ENCODE data around the gene EID2. TPM values are rescaled to one million over a fixed set of nuclear protein-coding genes. Genes with fewer than 3 reads are reported as not detected.

Gene EID2
- 10 to 100 TPM; 15.3 to 27.0 (median 18.6) TPM for total RNA-seq

GRCh38 chr19:39539518-39540332 is at the start of gene EID2:
TSS of gene EID2 (minus strand) at chr19:39540161. CDS start at chr19:39540079, 82 bp downstream.
- peak within 1 kb of the TSS; percentile 87 to 95 for H3K27ac ChIP-seq
- peak within 1 kb of the TSS; percentile 76 to 99 (median 95) for H3K4me3 ChIP-seq
- 0 to 3% (median 0%) methylated on average over 1 to 35 of the region's 84 CpGs; no CpG with 5 or more reads in 3 of the 10 experiments for WGBS, 10 experiments
- ATAC-seq (replicated peaks in 6 of 8) = peak; percentile 92 to 97 (median 96)
- in situ Hi-C loops (cut with MboI; ENCODE audit: low pct_unique_long_range_greater_than_20kb in 2 of 9, low sequenced_read_pairs in 9 of 9, unreplicated experiment in 9 of 9) = loop anchor here in 1 of 9 experiments (25.0 kb wide), 1 partner anchor 298 kb away; the partner anchor contains the start of genes DYRK1B and FBL
- H3K4me1 ChIP-seq (replicated peaks in 1 of 2) = peaks cover 6 to 18% of the 10 kb centered on the region in 2 donors

GRCh38 chr19:39588066-39588465 is 48.1 kb upstream of the EID2 start:
- Histone ChIP-seq H3K4me1 (replicated peaks in 1 of 2) (no peaks in the 10 kb centered on the region), H3K4me3 (no peak overlapping the region), H3K27ac (no peak overlapping the region)
- 0 to 33% (median 0%) methylated on average over 1 to 2 of the region's 2 CpGs; no CpG with 5 or more reads in 3 of the 10 experiments for WGBS, 10 experiments
- in situ Hi-C loops (cut with MboI; ENCODE audit: low pct_unique_long_range_greater_than_20kb in 2 of 9, low sequenced_read_pairs in 9 of 9, unreplicated experiment in 9 of 9) = no loop called here
- ATAC-seq (replicated peaks in 6 of 8) = no peak

- in situ Hi-C loops (cut with MboI; ENCODE audit: low pct_unique_long_range_greater_than_20kb in 2 of 9, low sequenced_read_pairs in 9 of 9, unreplicated experiment in 9 of 9) = no loop called here
- 0 to 46% (median 19%) methylated on average over 1 to 4 of the region's 4 CpGs; no CpG with 5 or more reads in 1 of the 10 experiments for WGBS, 10 experiments
- no peak overlapping the region for H3K27ac ChIP-seq
- H3K4me1 ChIP-seq (replicated peaks in 1 of 2) = no peaks in the 10 kb centered on the region
- ATAC-seq (replicated peaks in 6 of 8) = no peak
- H3K4me3 ChIP-seq = no peak overlapping the region
Observed at GRCh38 chr19:39587496-39587895, 47.5 kb upstream of the EID2 start.

- H3K27ac ChIP-seq = no peak overlapping the region
- 4 to 57% (median 19%) methylated on average over 2 to 8 of the region's 8 CpGs; no CpG with 5 or more reads in 1 of the 10 experiments for WGBS, 10 experiments
- no peak for ATAC-seq (replicated peaks in 6 of 8)
- in situ Hi-C loops (cut with MboI; ENCODE audit: low pct_unique_long_range_greater_than_20kb in 2 of 9, low sequenced_read_pairs in 9 of 9, unreplicated experiment in 9 of 9) = no loop called here
- no peaks in the 10 kb centered on the region for H3K4me1 ChIP-seq (replicated peaks in 1 of 2)
- H3K4me3 ChIP-seq = no peak overlapping the region
Observed at GRCh38 chr19:39582891-39583625, 43.1 kb upstream of the EID2 start.

GRCh38 chr19:39582442-39582841 is 42.5 kb upstream of the EID2 start:
- Histone ChIP-seq H3K4me3 (no peak overlapping the region), H3K4me1 (replicated peaks in 1 of 2) (no peaks in the 10 kb centered on the region), H3K27ac (no peak overlapping the region)
- WGBS, 10 experiments = 0 to 40% (median 0%) methylated on average over 1 to 3 of the region's 4 CpGs; no CpG with 5 or more reads in 5 of the 10 experiments
- in situ Hi-C loops (cut with MboI; ENCODE audit: low pct_unique_long_range_greater_than_20kb in 2 of 9, low sequenced_read_pairs in 9 of 9, unreplicated experiment in 9 of 9) = no loop called here
- no peak for ATAC-seq (replicated peaks in 6 of 8)

- in situ Hi-C loops (cut with MboI; ENCODE audit: low pct_unique_long_range_greater_than_20kb in 2 of 9, low sequenced_read_pairs in 9 of 9, unreplicated experiment in 9 of 9) = loop anchor here in 3 of 9 experiments (25.0 kb wide), 1 partner anchor 94 kb away; the partner anchor contains the start of gene LGALS16 (in 3 of the 3)
- no peak for ATAC-seq (replicated peaks in 6 of 8)
- Histone ChIP-seq H3K4me3 (no peak overlapping the region), H3K27ac (no peak overlapping the region), H3K4me1 (replicated peaks in 1 of 2) (no peaks in the 10 kb centered on the region)
- 0 to 79% (median 53%) methylated on average over 1 to 3 of the region's 3 CpGs; no CpG with 5 or more reads in 2 of the 10 experiments for WGBS, 10 experiments
Observed at GRCh38 chr19:39568604-39569003, 28.6 kb upstream of the EID2 start.

- no peak for ATAC-seq (replicated peaks in 6 of 8)
- WGBS, 10 experiments = 0 to 83% (median 28%) methylated on average over 1 to 3 of the region's 3 CpGs
- Histone ChIP-seq H3K4me1 (replicated peaks in 1 of 2) (no peaks in the 10 kb centered on the region), H3K4me3 (no peak overlapping the region), H3K27ac (no peak overlapping the region)
- in situ Hi-C loops (cut with MboI; ENCODE audit: low pct_unique_long_range_greater_than_20kb in 2 of 9, low sequenced_read_pairs in 9 of 9, unreplicated experiment in 9 of 9) = loop anchor here in 3 of 9 experiments (25.0 kb wide), 1 partner anchor 96 kb away; the partner anchor contains the start of gene LGALS16 (in 3 of the 3)
Observed at GRCh38 chr19:39566064-39566463, 26.1 kb upstream of the EID2 start.

- in situ Hi-C loops (cut with MboI; ENCODE audit: low pct_unique_long_range_greater_than_20kb in 2 of 9, low sequenced_read_pairs in 9 of 9, unreplicated experiment in 9 of 9) = loop anchor here in 3 of 9 experiments (25.0 kb wide), 1 partner anchor 99 kb away; the partner anchor contains the start of gene LGALS16 (in 3 of the 3)
- H3K4me3 ChIP-seq = no peak overlapping the region
- no peaks in the 10 kb centered on the region for H3K4me1 ChIP-seq (replicated peaks in 1 of 2)
- H3K27ac ChIP-seq = no peak overlapping the region
- ATAC-seq (replicated peaks in 6 of 8) = no peak
- whole genome bisulfite sequencing, 10 experiments = 0 to 100% (median 32%) methylated on average over 1 to 2 of the region's 2 CpGs; no CpG with 5 or more reads in 4 of the 10 experiments
Observed at GRCh38 chr19:39563408-39563807, 23.4 kb upstream of the EID2 start.

- no peaks in the 10 kb centered on the region for H3K4me1 ChIP-seq (replicated peaks in 1 of 2)
- no peak overlapping the region for H3K27ac ChIP-seq
- no peak for ATAC-seq (replicated peaks in 6 of 8)
- no peak overlapping the region for H3K4me3 ChIP-seq
- in situ Hi-C loops (cut with MboI; ENCODE audit: low pct_unique_long_range_greater_than_20kb in 2 of 9, low sequenced_read_pairs in 9 of 9, unreplicated experiment in 9 of 9) = loop anchor here in 3 of 9 experiments (25.0 kb wide), 1 partner anchor 104 kb away; the partner anchor contains the start of gene LGALS16 (in 3 of the 3)
- WGBS, 10 experiments = 0 to 78% (median 40%) methylated on average over 1 to 5 of the region's 6 CpGs; no CpG with 5 or more reads in 1 of the 10 experiments
Observed at GRCh38 chr19:39558624-39559117, 18.7 kb upstream of the EID2 start.

- 32 to 80% (median 65%) methylated on average over 2 to 4 of the region's 5 CpGs; no CpG with 5 or more reads in 4 of the 10 experiments for WGBS, 10 experiments
- ATAC-seq (replicated peaks in 6 of 8) = peak in 4 of 8 experiments; percentile 44 to 98 (median 86)
- in situ Hi-C loops (cut with MboI; ENCODE audit: low pct_unique_long_range_greater_than_20kb in 2 of 9, low sequenced_read_pairs in 9 of 9, unreplicated experiment in 9 of 9) = loop anchor here in 3 of 9 experiments (25.0 kb wide), 1 partner anchor 104 kb away; the partner anchor contains the start of gene LGALS16 (in 3 of the 3)
- Histone ChIP-seq H3K27ac (no peak overlapping the region), H3K4me1 (replicated peaks in 1 of 2) (no peaks in the 10 kb centered on the region), H3K4me3 (no peak overlapping the region)
Observed at GRCh38 chr19:39557811-39558623, 18.1 kb upstream of the EID2 start.

- Histone ChIP-seq H3K4me1 (replicated peaks in 1 of 2) (no peaks in the 10 kb centered on the region), H3K27ac (no peak overlapping the region), H3K4me3 (no peak overlapping the region)
- no peak for ATAC-seq (replicated peaks in 6 of 8)
- WGBS, 10 experiments = 0 to 67% (median 0%) methylated on average over 1 of the region's 1 CpG; no CpG with 5 or more reads in 4 of the 10 experiments
- in situ Hi-C loops (cut with MboI; ENCODE audit: low pct_unique_long_range_greater_than_20kb in 2 of 9, low sequenced_read_pairs in 9 of 9, unreplicated experiment in 9 of 9) = loop anchor here in 3 of 9 experiments (25.0 kb wide), 1 partner anchor 106 kb away; the partner anchor contains the start of gene LGALS16 (in 3 of the 3)
Observed at GRCh38 chr19:39555883-39556282, 15.9 kb upstream of the EID2 start.
